Cardiac ventricle fibroblast (primary cell): Measurements from ENCODE around the gene OR2M4. TPM values are rescaled to one million over a fixed set of nuclear protein-coding genes. Genes with fewer than 3 reads are reported as not detected.

Experiments used
- total RNA-seq: library from RNA; depleted of rRNA; stranded (reverse); fragments of >200 nt; gene quantifications from 2 replicates; pipeline ENCODE4 v1.2.3, GENCODE V29; 2015

Gene OR2M4, protein sequence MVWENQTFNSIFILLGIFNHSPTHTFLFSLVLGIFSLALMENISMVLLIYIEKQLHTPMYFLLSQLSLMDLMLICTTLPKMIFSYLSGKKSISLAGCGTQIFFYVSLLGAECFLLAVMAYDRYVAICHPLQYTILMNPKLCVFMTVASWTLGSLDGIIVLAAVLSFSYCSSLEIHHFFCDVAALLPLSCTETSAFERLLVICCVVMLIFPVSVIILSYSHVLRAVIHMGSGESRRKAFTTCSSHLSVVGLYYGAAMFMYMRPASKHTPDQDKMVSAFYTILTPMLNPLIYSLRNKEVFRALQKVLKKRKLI
- not detected in 2 replicates for total RNA-seq

DNA sequence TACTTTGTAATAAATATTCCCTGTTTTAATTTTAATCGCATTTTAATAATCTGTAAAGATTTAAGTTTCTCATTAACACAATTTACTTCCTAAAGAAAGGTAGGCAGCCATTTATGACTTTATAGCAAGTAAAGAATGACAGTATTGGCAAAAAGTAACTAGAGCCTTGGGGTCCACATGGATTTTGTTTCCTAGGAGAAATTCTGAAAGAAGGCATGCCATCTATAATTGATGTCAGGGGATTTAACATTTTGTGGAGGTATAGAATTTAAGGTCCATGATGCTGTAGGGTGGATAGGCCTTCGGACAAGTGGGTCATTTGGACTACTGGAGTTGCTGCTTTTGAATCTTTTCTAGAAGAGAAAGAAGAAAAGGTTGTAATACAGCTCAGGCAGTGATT lies at the start of gene OR2M4:
Gene OR2M4 (plus strand): TSS at position 301 of the 400 bp plus-strand sequence. CDS start 7,512 bp downstream, outside the sequence.

GRCh38 chr1:248196965-248197364 lies 34.3 kb upstream of the OR2M4 start, which contains the start of gene OR2M3:
Gene OR2M3 (plus strand): TSS chr1:248197265. CDS start chr1:248203068, 5,803 bp downstream.

GRCh38 chr1:248277876-248278275 lies 46.7 kb downstream of the OR2M4 start, which contains the start of gene OR2T33:
Gene OR2T33 (minus strand): TSS chr1:248277976. CDS start chr1:248273814, 4,162 bp downstream.

Other genes starting within 250 kb of the OR2M4 start
- not detected in 2 replicates for gene OR2L5, start 217.8 kb upstream of the OR2M4 start, total RNA-seq
- not detected in 2 replicates for gene OR2L2, start 201.3 kb upstream of the OR2M4 start, total RNA-seq
- gene OR2L3, start 184.6 kb upstream of the OR2M4 start, total RNA-seq: not detected in 2 replicates
- not detected in 2 replicates for gene OR2L13, start 136.2 kb upstream of the OR2M4 start, total RNA-seq
- not detected in 2 replicates for gene OR2M5, start 86.3 kb upstream of the OR2M4 start, total RNA-seq
- not detected in 2 replicates for gene OR2M2, start 56.6 kb upstream of the OR2M4 start, total RNA-seq
- not detected in 2 replicates for gene OR2M3, start 34.2 kb upstream of the OR2M4 start, total RNA-seq
- gene OR2T33, start 46.6 kb downstream of the OR2M4 start, total RNA-seq: not detected in 2 replicates
- gene OR2T12, start 72.0 kb downstream of the OR2M4 start, total RNA-seq: not detected in 2 replicates
- not detected in 2 replicates for gene OR2M7, start 93.2 kb downstream of the OR2M4 start, total RNA-seq
- not detected in 2 replicates for gene OR14C36, start 117.4 kb downstream of the OR2M4 start, total RNA-seq
- gene OR2T4, start 130.2 kb downstream of the OR2M4 start, total RNA-seq: not detected in 2 replicates
- not detected in 2 replicates for gene OR2T6, start 144.3 kb downstream of the OR2M4 start, total RNA-seq
- gene OR2T1, start 171.6 kb downstream of the OR2M4 start, total RNA-seq: not detected in 2 replicates
- not detected in 2 replicates for gene OR2T2, start 214.2 kb downstream of the OR2M4 start, total RNA-seq
- gene OR2T3, start 241.9 kb downstream of the OR2M4 start, total RNA-seq: not detected in 2 replicates